HG02852 (cell line): ENCODE data around the gene CD244.

ENCODE experiments used
- ATAC-seq: cut with Tn5 transposase; IDR thresholded peaks from one replicate; pipeline ENCODE4 v1.9.1; 2021; ENCODE audit warnings: mild to moderate bottlenecking, moderate library complexity; ENCODE audit not compliant: unreplicated experiment

Gene CD244

DNA sequence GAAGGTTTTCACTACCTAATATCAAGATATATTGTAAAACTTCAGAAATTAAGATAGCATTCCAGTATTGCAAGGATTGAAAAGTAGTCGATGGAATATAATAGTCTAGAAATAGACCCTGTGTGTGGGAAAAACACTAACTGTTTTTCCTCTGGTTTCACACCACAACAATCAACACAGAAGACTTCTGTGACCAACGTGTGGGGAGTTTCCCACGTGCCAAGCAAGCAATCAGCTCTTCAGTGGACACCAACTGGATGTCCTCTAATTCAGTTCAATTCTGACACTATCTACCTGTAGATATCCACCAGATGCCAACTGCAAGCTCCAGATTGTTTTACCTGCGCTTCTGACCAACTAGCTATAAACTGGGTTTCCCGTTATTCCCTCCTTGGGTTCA lies 12.1 kb downstream of the CD244 start:
- ATAC-seq = no peak

DNA sequence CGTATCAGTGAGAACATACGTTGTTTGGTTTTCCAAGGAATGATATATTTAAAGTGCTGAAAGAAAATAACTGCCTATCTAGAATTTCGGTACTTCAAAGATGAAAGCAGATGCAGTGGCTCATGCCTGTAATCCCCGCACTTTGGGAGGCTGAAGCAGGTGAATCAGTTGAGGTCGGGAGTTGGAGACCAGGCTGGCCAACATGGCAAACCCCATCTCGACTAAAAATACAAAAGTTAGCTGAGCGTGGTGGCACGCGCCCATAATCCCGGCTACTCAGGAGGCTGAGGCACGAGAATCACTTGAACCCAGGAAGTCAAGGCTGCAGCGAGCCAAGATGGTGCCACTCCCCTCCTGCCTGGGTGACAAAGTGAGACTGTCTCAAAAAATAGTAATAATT lies 16.4 kb downstream of the CD244 start:
- ATAC-seq = no peak

- ATAC-seq = no peak
Observed at GRCh38 chr1:160844447-160845232, 18.0 kb downstream of the CD244 start.

- no peak for ATAC-seq
Observed at GRCh38 chr1:160841079-160841478, 21.6 kb downstream of the CD244 start.

GRCh38 chr1:160839746-160840145 lies 22.9 kb downstream of the CD244 start:
- no peak for ATAC-seq

GRCh38 chr1:160838888-160839287 lies 23.8 kb downstream of the CD244 start:
- ATAC-seq = no peak

GRCh38 chr1:160837558-160838205 lies 25.0 kb downstream of the CD244 start:
- peak; percentile 82 for ATAC-seq

DNA sequence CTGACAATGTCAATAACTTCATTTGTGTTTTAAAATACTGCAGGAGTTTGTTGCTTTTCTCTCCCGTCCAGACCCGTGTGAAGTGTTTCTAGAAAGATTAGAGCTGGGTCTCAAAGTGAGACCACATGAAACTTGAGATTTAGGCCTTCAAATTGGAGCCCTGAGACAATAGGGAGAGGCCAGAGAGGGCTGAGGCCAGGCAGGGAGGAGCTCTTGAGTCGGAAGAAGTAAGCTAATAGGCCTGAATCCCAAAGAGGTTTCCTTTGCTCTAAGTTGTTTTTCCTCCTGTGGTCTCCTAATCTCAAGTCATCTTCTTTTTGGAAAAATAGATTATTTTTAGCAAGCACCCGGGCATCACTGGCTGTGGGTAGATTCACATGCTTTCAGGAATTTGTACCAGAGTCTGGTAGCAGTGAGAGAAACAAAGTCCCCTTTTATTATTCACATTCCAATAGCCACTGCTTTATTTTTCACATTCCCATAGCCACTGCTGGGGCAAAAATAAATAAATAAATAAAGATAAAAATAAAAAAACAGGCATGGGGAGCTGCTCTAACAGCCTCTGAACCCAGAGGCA lies 25.6 kb downstream of the CD244 start:
- no peak for ATAC-seq

GRCh38 chr1:160836561-160836960 lies 26.1 kb downstream of the CD244 start:
- ATAC-seq = no peak

DNA sequence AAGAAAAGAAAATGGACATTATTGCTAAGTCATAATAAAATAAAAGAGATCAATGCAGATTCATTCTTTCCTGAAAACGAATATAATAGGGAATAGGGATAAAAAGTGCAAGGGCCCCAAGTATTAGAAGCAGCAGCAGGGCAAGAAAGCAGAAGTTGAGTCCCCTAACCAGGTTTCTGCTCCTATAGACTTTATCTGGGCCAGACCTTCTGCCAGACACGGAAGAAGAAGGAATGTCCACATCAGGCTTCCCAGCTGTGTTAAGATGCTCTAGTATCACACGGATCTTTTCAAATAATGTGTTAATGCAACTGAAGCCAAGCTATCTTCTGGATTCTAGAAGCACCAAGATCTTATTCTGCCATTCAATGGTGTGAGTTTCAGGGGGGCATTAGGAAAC lies 26.9 kb downstream of the CD244 start:
- no peak for ATAC-seq

GRCh38 chr1:160834945-160835565 lies 27.6 kb downstream of the CD244 start:
- no peak for ATAC-seq

GRCh38 chr1:160830321-160831153 lies 32.1 kb downstream of the CD244 start:
- ATAC-seq = no peak

DNA sequence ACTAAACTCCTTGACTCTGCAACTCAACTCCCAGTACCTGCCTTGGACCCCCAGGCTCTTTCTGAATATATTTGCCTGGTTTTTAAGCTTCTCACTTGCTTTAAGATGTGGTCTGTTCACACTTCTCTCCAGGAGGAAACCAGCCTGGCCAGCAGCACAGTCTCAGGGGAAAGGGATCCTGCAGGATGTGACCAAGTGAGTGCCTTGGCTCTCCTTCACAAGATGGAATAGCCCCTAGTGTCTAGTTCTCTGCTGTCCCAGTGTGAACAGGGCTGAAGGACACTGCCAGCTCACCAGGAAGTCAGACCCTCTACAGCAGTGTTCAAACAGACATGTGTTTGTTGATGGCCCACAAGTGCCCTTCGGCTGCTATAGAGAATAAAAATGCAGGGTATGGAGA lies 32.9 kb downstream of the CD244 start:
- ATAC-seq = no peak

DNA sequence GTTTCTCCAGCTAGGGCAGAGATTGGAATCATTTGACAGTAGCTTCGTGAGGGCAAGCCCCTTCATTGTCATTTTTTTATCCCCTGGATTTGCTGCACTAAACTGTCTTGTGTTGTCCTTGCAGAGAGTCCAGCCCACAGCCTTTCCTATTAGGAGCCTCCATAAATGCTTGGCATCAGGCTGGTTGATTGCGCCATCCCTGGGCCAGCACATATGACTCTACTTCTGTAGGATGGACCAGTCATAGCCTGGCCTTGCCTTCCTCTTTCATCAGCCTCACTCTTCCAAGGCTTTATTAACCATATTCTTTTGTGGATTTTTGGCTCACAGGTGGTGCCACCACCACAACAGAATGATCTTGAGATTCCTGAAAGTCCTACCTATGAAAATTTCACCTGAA lies 35.3 kb downstream of the CD244 start:
- no peak for ATAC-seq

GRCh38 chr1:160826546-160826945 lies 36.1 kb downstream of the CD244 start:
- ATAC-seq = no peak

- ATAC-seq = no peak
Observed at GRCh38 chr1:160823296-160823695, 39.4 kb downstream of the CD244 start.

DNA sequence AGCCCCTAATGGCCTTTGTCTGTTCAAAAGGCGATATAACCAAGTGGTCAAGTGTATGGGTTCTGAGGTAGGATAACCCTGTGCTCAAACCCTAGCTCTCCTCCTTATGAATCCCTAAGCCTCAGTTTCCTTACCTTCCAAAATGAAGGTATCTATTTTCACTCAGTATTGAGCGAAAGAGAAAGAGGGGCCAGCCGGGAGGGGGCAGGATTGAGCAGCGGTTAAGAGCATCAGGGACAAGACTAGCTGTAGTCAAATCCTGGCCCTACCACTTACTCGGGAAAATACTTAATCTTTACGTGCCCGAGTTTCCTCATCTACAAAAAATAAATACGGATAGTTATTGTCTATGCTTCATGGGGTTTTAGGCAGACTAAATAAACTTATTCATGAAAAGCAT lies 41.1 kb downstream of the CD244 start:
- ATAC-seq = no peak

GRCh38 chr1:160819186-160819585 lies 43.5 kb downstream of the CD244 start:
- no peak for ATAC-seq

GRCh38 chr1:160818207-160818937 lies 44.3 kb downstream of the CD244 start:
- no peak for ATAC-seq

DNA sequence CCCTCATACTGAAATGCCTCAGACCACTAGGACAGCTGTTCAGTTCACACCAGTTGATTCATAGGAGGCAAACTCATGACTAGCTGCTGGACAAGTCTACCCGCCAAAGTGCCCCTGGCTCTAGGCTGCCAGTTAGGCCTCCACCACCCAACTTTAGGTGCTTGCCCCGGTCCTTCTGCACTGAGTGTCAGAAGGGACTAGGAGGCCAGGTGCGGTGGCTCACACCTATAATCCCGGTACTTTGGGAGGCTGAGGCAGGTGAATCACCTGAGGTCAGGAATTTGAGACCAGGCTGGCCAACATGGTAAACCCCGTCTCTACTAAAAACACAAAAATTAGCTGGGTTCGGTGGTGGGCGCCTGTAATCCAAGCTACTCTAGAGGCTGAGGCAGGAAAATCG lies 47.8 kb downstream of the CD244 start:
- no peak for ATAC-seq
